GM23338 (cell line): ENCODE measurements around the gene RBM19. TPM values are rescaled to one million over a fixed set of nuclear protein-coding genes. Genes with fewer than 3 reads are reported as not detected.

ENCODE experiments used
- ATAC-seq: fragments of 200-7000 bp; cut with Tn5 transposase; 3 replicates; pipeline ENCODE4 v1.9.1; 2020
- DNase-seq: peaks from one replicate; pipeline ENCODE4 v3.0.0-alpha.2; 2015; ENCODE audit warnings: low spot score
- H2AFZ ChIP-seq: fragments of 200-600 bp; sonication (generic); 2 replicates; pipeline ENCODE4 v1.8.0; 2016; ENCODE audit warnings: antibody characterized with exemption, mild to moderate bottlenecking, moderate library complexity
- H3F3A ChIP-seq: fragments of 200-600 bp; sonication (generic); replicated peaks from 2 replicates; pipeline ENCODE4 v1.8.0; 2017; ENCODE audit warnings: antibody characterized with exemption, mixed run types, low read depth
- H3K27ac ChIP-seq: fragments of 200-600 bp; sonication (generic); 2 replicates; pipeline ENCODE4 v1.6.1; 2016; ENCODE audit warnings: low read depth
- H3K27me3 ChIP-seq: fragments of 200-600 bp; sonication (generic); 2 replicates; pipeline ENCODE4 v1.8.0; 2016; ENCODE audit warnings: mild to moderate bottlenecking, mixed run types, moderate library complexity; ENCODE audit not compliant: insufficient read depth
- H3K36me3 ChIP-seq: fragments of 200-600 bp; sonication (generic); 2 replicates; pipeline ENCODE4 v1.8.0; 2016; ENCODE audit warnings: mild to moderate bottlenecking; ENCODE audit not compliant: insufficient read depth
- H3K4me1 ChIP-seq: fragments of 200-600 bp; sonication (generic); 2 replicates; pipeline ENCODE4 v1.8.0; 2016; ENCODE audit warnings: mild to moderate bottlenecking, moderate library complexity; ENCODE audit not compliant: insufficient read depth
- H3K4me2 ChIP-seq: fragments of 200-600 bp; sonication (generic); 2 replicates; pipeline ENCODE4 v1.7.1; 2017; ENCODE audit warnings: mixed run types
- H3K4me3 ChIP-seq: fragments of 200-600 bp; sonication (generic); 2 replicates; pipeline ENCODE4 v1.6.1; 2016; ENCODE audit warnings: mixed run types
- H3K79me2 ChIP-seq: fragments of 200-600 bp; sonication (generic); replicated peaks from 2 replicates; pipeline ENCODE4 v1.8.0; 2017; ENCODE audit warnings: mild to moderate bottlenecking; ENCODE audit not compliant: insufficient read depth
- H3K9me2 ChIP-seq: fragments of 200-600 bp; sonication (generic); 2 replicates; pipeline ENCODE4 v1.8.0; 2017; ENCODE audit not compliant: insufficient read depth
- H4K20me1 ChIP-seq: fragments of 200-600 bp; sonication (generic); replicated peaks from 2 replicates; pipeline ENCODE4 v1.8.0; 2017; ENCODE audit warnings: mild to moderate bottlenecking; ENCODE audit not compliant: insufficient read depth
- H3K27ac Mint-ChIP-seq: 2 replicates; pipeline ENCODE4 v1.8.0; 2020; ENCODE audit warnings: inconsistent platforms, mild to moderate bottlenecking, moderate library complexity, mixed read lengths
- H3K27me3 Mint-ChIP-seq: 3 replicates; pipeline ENCODE4 v1.8.0; 2022; ENCODE audit warnings: low read depth, mild to moderate bottlenecking, moderate library complexity, mixed read lengths, inconsistent platforms; ENCODE audit not compliant: insufficient read depth, poor library complexity
- H3K36me3 Mint-ChIP-seq: 3 replicates; pipeline ENCODE4 v1.8.0; 2021; ENCODE audit warnings: low read depth, mild to moderate bottlenecking, inconsistent platforms, moderate library complexity, mixed read lengths
- H3K4me1 Mint-ChIP-seq: 3 replicates; pipeline ENCODE4 v1.8.0; 2020; ENCODE audit warnings: mild to moderate bottlenecking, inconsistent platforms, mixed read lengths
- H3K4me3 Mint-ChIP-seq: 3 replicates; pipeline ENCODE4 v1.8.0; 2021; ENCODE audit warnings: moderate library complexity, mild to moderate bottlenecking, inconsistent platforms, mixed read lengths
- H3K9me3 Mint-ChIP-seq: 3 replicates; pipeline ENCODE4 v1.8.0; 2020; ENCODE audit warnings: moderate library complexity, mild to moderate bottlenecking, inconsistent platforms, mixed read lengths
- CREB1 ChIP-seq: fragments of 250-450 bp; sonication (Bioruptor Pico); IDR thresholded peaks from 2 replicates; pipeline ENCODE4 v1.5.0; 2020; ENCODE audit warnings: low read depth, mild to moderate bottlenecking, moderate library complexity
- EZH2 ChIP-seq: fragments of 200-600 bp; sonication (generic); IDR thresholded peaks from one replicate; pipeline ENCODE4 v1.8.0; 2017; ENCODE audit warnings: antibody characterized with exemption, mild to moderate bottlenecking, low read depth; ENCODE audit not compliant: unreplicated experiment
- JUNB ChIP-seq: IDR thresholded peaks from one replicate; pipeline ENCODE4 v1.6.1; 2016; ENCODE audit warnings: antibody characterized with exemption; ENCODE audit not compliant: unreplicated experiment
- NANOG ChIP-seq: IDR thresholded peaks from 2 replicates; pipeline ENCODE4 v1.6.1; 2016; ENCODE audit warnings: antibody characterized with exemption, borderline replicate concordance
- POLR2AphosphoS5 ChIP-seq: IDR thresholded peaks from 2 replicates; pipeline ENCODE4 v1.6.1; 2016; ENCODE audit warnings: antibody characterized with exemption, low read depth
- REST ChIP-seq: IDR thresholded peaks from one replicate; pipeline ENCODE4 v1.6.1; 2018; ENCODE audit warnings: antibody characterized with exemption; ENCODE audit not compliant: unreplicated experiment
- STAT1 ChIP-seq: IDR thresholded peaks from one replicate; pipeline ENCODE4 v1.6.1; 2016; ENCODE audit warnings: antibody characterized with exemption; ENCODE audit not compliant: unreplicated experiment
- ZNF114 ChIP-seq: fragments of 250-450 bp; sonication (Bioruptor Pico); IDR thresholded peaks from 2 replicates; pipeline ENCODE4 v1.5.0; 2020; ENCODE audit warnings: mild to moderate bottlenecking, moderate library complexity
- ZNF331 ChIP-seq: fragments of 250-450 bp; sonication (Bioruptor Pico); IDR thresholded peaks from 2 replicates; pipeline ENCODE4 v1.5.0; 2020; ENCODE audit warnings: low read depth, mild to moderate bottlenecking, moderate library complexity
- polyA plus RNA-seq: library from polyadenylated mRNA; unstranded; fragments of >200 nt; fragmentation: Nextera tagmentation; extraction: Ambion mirVana; gene quantifications from 2 replicates; pipeline ENCODE4 v1.2.1, GENCODE V29; 2016
- total RNA-seq: library from RNA; depleted of rRNA; stranded (reverse); fragments of >200 nt; shearing (Covaris generic); gene quantifications from 2 replicates; pipeline ENCODE4 v1.2.3, GENCODE V29; 2014

Gene RBM19
- total and polyA plus RNA-seq, 2 experiments from 2014 or later = 43.4 to 56.7 TPM

DNA sequence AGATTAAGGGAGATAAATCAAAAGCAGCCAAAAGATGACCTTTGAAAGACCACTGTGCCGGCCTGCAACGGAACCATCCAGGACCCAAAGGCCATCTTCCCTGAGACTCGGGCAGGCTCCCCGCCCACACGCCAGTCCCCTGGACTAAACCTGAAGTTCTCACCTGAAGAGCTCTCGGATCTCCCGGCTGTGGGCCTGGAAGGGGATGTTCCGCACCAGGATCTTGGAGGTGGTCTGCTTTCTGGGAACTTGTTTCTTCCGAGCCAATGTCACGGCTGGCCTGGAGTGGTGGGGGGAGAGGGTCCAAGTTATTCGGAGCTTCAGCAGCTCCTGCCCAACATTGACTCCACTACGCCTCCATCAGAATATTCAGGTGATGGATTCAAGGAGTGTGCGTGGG, 51.3 kb downstream of the RBM19 start:
- Mint-ChIP-seq H3K4me3 (no peak overlapping the region), H3K27ac (no peak overlapping the region), H3K9me3 (no peaks in the 10 kb centered on the region), H3K27me3 (peaks cover 9% of the 10 kb centered on the region), H3K4me1 (peaks cover 16% of the 10 kb centered on the region), H3K36me3 (peaks cover 35% of the 10 kb centered on the region)
- Histone ChIP-seq H3K36me3 (peaks cover 4% of the 10 kb centered on the region; the same call in 1 of the 2 replicates), H4K20me1 (no peaks in the 10 kb centered on the region), H3K4me3 (no peak overlapping the region), H2AFZ (no peak overlapping the region), H3K4me1 (no peaks in the 10 kb centered on the region; the same call in 1 of the 2 replicates), H3F3A (no peaks in the 10 kb centered on the region), H3K9me2 (no peaks in the 10 kb centered on the region), H3K27ac (no peak overlapping the region), H3K79me2 (no peaks in the 10 kb centered on the region), H3K27me3 (no peaks in the 10 kb centered on the region), H3K4me2 (no peak overlapping the region)
- TF ChIP-seq NANOG (no peak), REST (no peak), ZNF114 (CRISPR knock-in tag) (no peak), ZNF331 (CRISPR knock-in tag) (no peak), STAT1 (no peak), EZH2 (no peak)
- ATAC-seq (no peak), DNase-seq (no peak)

- DNase-seq (no peak), ATAC-seq (no peak)
- H3K36me3 Mint-ChIP-seq = peaks cover 41% of the 10 kb centered on the region
- no peak overlapping the region for H3K4me3 ChIP-seq
- no peak overlapping the region for H3K4me3 Mint-ChIP-seq
- H3K79me2 ChIP-seq = no peaks in the 10 kb centered on the region
- peaks cover 16% of the 10 kb centered on the region for H3K4me1 Mint-ChIP-seq
- no peak overlapping the region for H2AFZ ChIP-seq
- H3F3A ChIP-seq = no peaks in the 10 kb centered on the region
- no peaks in the 10 kb centered on the region; the same call in 1 of the 2 replicates for H3K4me1 ChIP-seq
- no peak overlapping the region for H3K27ac ChIP-seq
- peaks cover 9% of the 10 kb centered on the region for H3K27me3 Mint-ChIP-seq
- no peak overlapping the region for H3K4me2 ChIP-seq
- peaks cover 4% of the 10 kb centered on the region; the same call in 1 of the 2 replicates for H3K36me3 ChIP-seq
- H3K9me2 ChIP-seq = no peaks in the 10 kb centered on the region
- H3K27ac Mint-ChIP-seq = no peak overlapping the region
- no peaks in the 10 kb centered on the region for H4K20me1 ChIP-seq
- H3K27me3 ChIP-seq = no peaks in the 10 kb centered on the region
- H3K9me3 Mint-ChIP-seq = no peaks in the 10 kb centered on the region
- TF ChIP-seq POLR2AphosphoS5 (no peak), CREB1 (CRISPR knock-in tag) (no peak), STAT1 (no peak), JUNB (no peak), REST (no peak)
These were observed 51.9 kb downstream of the RBM19 start for GRCh38 chr12:113914176-113914575.
